Measurements from ENCODE around the gene INPP5D.

INPP5D gene

GRCh38 chr2:233059797-233060500 lies at the start of gene INPP5D:
Gene INPP5D (plus strand): TSS chr2:233060342. CDS start chr2:233060479, 137 bp downstream.
- Histone ChIP-seq H3K4me3 (ENCODE audit: low read depth in 1 of 2, low read length in 1 of 2) (peak within 1 kb of the TSS; percentile 93 to 97), H3K27ac (peak within 1 kb of the TSS; percentile 97), H3K27me3 (no peaks in the 10 kb centered on the region), H3K9me3 (no peaks in the 10 kb centered on the region), H3K36me3 (peaks cover 7% of the 10 kb centered on the region), H3K4me1 (ENCODE audit: control insufficient read depth in 1 of 2, insufficient read depth in 1 of 2, low read depth in 1 of 2, low read length in 1 of 2) (peaks cover 48 to 58% of the 10 kb centered on the region in 2 experiments)
- TF ChIP-seq, protein P1, sequence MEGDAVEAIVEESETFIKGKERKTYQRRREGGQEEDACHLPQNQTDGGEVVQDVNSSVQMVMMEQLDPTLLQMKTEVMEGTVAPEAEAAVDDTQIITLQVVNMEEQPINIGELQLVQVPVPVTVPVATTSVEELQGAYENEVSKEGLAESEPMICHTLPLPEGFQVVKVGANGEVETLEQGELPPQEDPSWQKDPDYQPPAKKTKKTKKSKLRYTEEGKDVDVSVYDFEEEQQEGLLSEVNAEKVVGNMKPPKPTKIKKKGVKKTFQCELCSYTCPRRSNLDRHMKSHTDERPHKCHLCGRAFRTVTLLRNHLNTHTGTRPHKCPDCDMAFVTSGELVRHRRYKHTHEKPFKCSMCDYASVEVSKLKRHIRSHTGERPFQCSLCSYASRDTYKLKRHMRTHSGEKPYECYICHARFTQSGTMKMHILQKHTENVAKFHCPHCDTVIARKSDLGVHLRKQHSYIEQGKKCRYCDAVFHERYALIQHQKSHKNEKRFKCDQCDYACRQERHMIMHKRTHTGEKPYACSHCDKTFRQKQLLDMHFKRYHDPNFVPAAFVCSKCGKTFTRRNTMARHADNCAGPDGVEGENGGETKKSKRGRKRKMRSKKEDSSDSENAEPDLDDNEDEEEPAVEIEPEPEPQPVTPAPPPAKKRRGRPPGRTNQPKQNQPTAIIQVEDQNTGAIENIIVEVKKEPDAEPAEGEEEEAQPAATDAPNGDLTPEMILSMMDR (IDR thresholded peaks at IDR 0.05) = peak; percentile 44

DNA sequence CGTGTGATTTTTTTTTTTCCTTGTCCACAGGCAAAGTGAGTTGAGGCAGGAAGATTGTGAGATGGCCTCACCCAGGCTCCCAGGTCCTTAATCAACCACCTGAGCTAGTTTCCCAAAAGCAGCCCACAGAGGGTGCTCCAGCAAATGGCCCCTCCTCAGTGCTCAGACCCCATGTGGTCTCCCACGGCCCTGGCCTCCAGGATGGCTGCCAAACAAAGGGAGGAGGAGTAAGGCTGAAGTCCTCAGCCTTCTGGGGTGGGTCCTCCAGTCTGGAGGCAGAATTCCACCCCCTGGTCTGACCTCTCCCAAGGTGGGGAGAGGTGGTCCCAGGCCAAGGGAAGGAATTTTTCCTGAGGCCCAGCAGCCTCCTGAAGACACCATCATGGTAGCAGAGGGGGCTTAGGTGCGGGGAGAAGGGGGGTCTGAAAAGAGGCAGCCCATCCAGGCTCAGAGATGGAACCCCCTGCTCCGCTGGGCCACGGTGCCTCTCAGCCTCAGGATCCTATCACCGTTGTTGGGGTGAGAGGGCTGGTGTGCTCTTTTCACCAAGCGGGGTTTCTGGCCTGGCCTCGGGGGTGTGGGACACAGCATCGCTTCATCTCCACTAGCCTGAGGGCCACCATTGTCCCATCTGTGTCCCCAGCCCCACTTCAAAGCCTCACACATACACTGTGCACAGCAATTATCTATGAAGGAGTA lies 49.4 kb upstream of the INPP5D start:
- no peaks in the 10 kb centered on the region for H3K36me3 ChIP-seq
- H3K9me3 ChIP-seq = no peaks in the 10 kb centered on the region
- no peaks in the 10 kb centered on the region for H3K4me1 ChIP-seq (ENCODE audit: control insufficient read depth in 1 of 2, insufficient read depth in 1 of 2, low read depth in 1 of 2, low read length in 1 of 2)
- H3K27ac ChIP-seq = no peak overlapping the region
- TF ChIP-seq, protein P1 (IDR thresholded peaks at IDR 0.05) = no peak
- peaks cover 24% of the 10 kb centered on the region for H3K27me3 ChIP-seq
- H3K4me3 ChIP-seq (ENCODE audit: low read depth in 1 of 2, low read length in 1 of 2) = no peak overlapping the region

GRCh38 chr2:233011268-233011650 lies 48.9 kb upstream of the INPP5D start:
- Histone ChIP-seq H3K36me3 (no peaks in the 10 kb centered on the region), H3K27me3 (peaks cover 19% of the 10 kb centered on the region), H3K4me1 (ENCODE audit: control insufficient read depth in 1 of 2, insufficient read depth in 1 of 2, low read depth in 1 of 2, low read length in 1 of 2) (no peaks in the 10 kb centered on the region), H3K9me3 (no peaks in the 10 kb centered on the region), H3K4me3 (ENCODE audit: low read depth in 1 of 2, low read length in 1 of 2) (no peak overlapping the region), H3K27ac (no peak overlapping the region)
- TF ChIP-seq, protein P1 (IDR thresholded peaks at IDR 0.05) = no peak

DNA sequence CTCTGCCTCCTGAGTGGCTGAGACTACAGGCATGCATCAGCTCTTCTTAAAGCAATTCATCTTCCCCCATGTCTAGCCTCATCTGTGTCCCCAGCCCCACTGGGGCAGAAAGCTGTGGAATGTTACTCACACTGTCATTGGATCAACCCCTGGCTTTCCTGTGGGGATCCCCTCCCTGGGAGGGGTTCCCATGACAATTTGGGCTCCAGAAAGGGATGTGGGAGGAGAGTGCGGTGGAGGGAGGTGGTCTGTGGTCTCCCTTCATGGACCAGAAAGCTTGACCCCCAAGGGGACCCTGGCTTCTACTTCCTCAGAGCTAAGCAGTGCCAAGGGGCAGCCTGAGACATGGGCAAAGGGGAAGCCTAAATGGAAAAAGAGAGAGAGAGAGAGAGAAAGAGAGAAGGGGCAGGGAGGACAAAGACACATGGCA lies 48.4 kb upstream of the INPP5D start:
- TF ChIP-seq, protein P1 (IDR thresholded peaks at IDR 0.05) = no peak
- Histone ChIP-seq H3K27me3 (peaks cover 17% of the 10 kb centered on the region), H3K36me3 (no peaks in the 10 kb centered on the region), H3K4me1 (ENCODE audit: control insufficient read depth in 1 of 2, insufficient read depth in 1 of 2, low read depth in 1 of 2, low read length in 1 of 2) (no peaks in the 10 kb centered on the region), H3K4me3 (ENCODE audit: low read depth in 1 of 2, low read length in 1 of 2) (no peak overlapping the region), H3K27ac (no peak overlapping the region), H3K9me3 (no peaks in the 10 kb centered on the region)

DNA sequence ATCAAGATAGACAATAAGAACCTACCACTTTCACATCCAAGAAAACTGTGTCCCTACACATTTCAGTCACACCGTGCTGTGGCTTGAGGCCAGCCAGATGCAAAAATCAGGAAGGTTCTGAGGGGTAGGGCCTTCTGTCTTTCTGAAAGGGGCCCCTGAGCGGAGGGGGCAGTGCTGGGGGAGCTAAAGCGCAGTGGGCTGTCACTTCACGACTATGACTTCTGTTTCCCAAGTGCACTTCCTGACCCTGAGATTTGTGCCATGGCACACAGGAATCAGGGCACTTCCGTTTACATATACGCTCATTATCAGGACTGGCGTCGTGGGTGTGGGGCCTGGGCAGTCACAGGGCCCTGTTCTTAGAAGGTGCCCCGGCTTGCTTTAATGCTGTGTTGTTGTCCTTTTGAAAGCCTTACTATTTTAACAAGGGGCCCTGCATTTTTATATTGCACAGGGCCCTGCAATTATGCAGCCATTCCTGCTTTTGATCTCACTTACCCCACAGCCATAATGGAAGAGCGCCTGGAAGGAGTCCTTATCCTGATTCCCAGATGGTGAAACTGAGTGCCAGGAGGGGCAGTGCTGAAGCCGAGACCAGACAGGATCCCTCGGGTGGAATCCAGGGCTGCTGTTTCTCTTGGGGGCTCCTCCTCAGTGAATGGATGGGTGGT lies 47.7 kb upstream of the INPP5D start:
- Histone ChIP-seq H3K9me3 (no peaks in the 10 kb centered on the region), H3K36me3 (no peaks in the 10 kb centered on the region), H3K4me1 (ENCODE audit: control insufficient read depth in 1 of 2, insufficient read depth in 1 of 2, low read depth in 1 of 2, low read length in 1 of 2) (no peaks in the 10 kb centered on the region), H3K27me3 (peaks cover 17% of the 10 kb centered on the region), H3K4me3 (ENCODE audit: low read depth in 1 of 2, low read length in 1 of 2) (no peak overlapping the region), H3K27ac (no peak overlapping the region)
- TF ChIP-seq, protein P1 (IDR thresholded peaks at IDR 0.05) = no peak
